Measurements from ENCODE around the gene HELZ2.

The HELZ2 gene

GRCh38 chr20:63552481-63553249 lies 21.4 kb downstream of the HELZ2 start:
- peaks cover 11% of the 10 kb centered on the region for H3K27me3 ChIP-seq (replicated peaks)
- H3K27ac ChIP-seq: no peak overlapping the region
- no peak overlapping the region for H3K4me3 ChIP-seq (ENCODE audit: low read depth, low read length)
- no peak for TF ChIP-seq CTCF (IDR thresholded peaks at IDR 0.05; ENCODE audit: low read depth, low read length, missing control alignments)
- DNase-seq: no peak
- no peaks in the 10 kb centered on the region for H3K36me3 ChIP-seq (replicated peaks)
- in situ Hi-C loops (cut with HindIII; ENCODE audit: low pct_ligation_motif_present, low sequenced_read_pairs): no loop called here

- DNase-seq: no peak
- H3K4me3 ChIP-seq (ENCODE audit: low read depth, low read length): no peak overlapping the region
- no peak for TF ChIP-seq CTCF (IDR thresholded peaks at IDR 0.05; ENCODE audit: low read depth, low read length, missing control alignments)
- in situ Hi-C loops (cut with HindIII; ENCODE audit: low pct_ligation_motif_present, low sequenced_read_pairs): no loop called here
- no peak overlapping the region for H3K27ac ChIP-seq
- no peaks in the 10 kb centered on the region for H3K36me3 ChIP-seq (replicated peaks)
- peaks cover 18% of the 10 kb centered on the region for H3K27me3 ChIP-seq (replicated peaks)
These were observed 23.0 kb downstream of the HELZ2 start for GRCh38 chr20:63551068-63551467.

GRCh38 chr20:63549679-63550282 lies 24.3 kb downstream of the HELZ2 start:
- in situ Hi-C loops (cut with HindIII; ENCODE audit: low pct_ligation_motif_present, low sequenced_read_pairs): no loop called here

GRCh38 chr20:63549019-63549418 lies 25.0 kb downstream of the HELZ2 start:
- H3K27me3 ChIP-seq (replicated peaks): peaks cover 18% of the 10 kb centered on the region
- no peak overlapping the region for H3K4me3 ChIP-seq (ENCODE audit: low read depth, low read length)
- in situ Hi-C loops (cut with HindIII; ENCODE audit: low pct_ligation_motif_present, low sequenced_read_pairs): no loop called here
- H3K27ac ChIP-seq: no peak overlapping the region
- TF ChIP-seq CTCF (IDR thresholded peaks at IDR 0.05; ENCODE audit: low read depth, low read length, missing control alignments): no peak
- no peak for DNase-seq
- no peaks in the 10 kb centered on the region for H3K36me3 ChIP-seq (replicated peaks)

More at GRCh38 chr20:63549679-63550282, 24.3 kb downstream of the HELZ2 start:
- TF ChIP-seq CTCF (IDR thresholded peaks at IDR 0.05; ENCODE audit: low read depth, low read length, missing control alignments): no peak
- no peak overlapping the region for H3K4me3 ChIP-seq (ENCODE audit: low read depth, low read length)
- DNase-seq: no peak
- peaks cover 18% of the 10 kb centered on the region for H3K27me3 ChIP-seq (replicated peaks)
- H3K36me3 ChIP-seq (replicated peaks): no peaks in the 10 kb centered on the region
- no peak overlapping the region for H3K27ac ChIP-seq

GRCh38 chr20:63548542-63548941 lies 25.5 kb downstream of the HELZ2 start:
- in situ Hi-C loops (cut with HindIII; ENCODE audit: low pct_ligation_motif_present, low sequenced_read_pairs): no loop called here
- peaks cover 18% of the 10 kb centered on the region for H3K27me3 ChIP-seq (replicated peaks)

More at GRCh38 chr20:63548542-63548941, 25.5 kb downstream of the HELZ2 start:
- Histone ChIP-seq H3K36me3 (replicated peaks) (no peaks in the 10 kb centered on the region), H3K4me3 (ENCODE audit: low read depth, low read length) (no peak overlapping the region), H3K27ac (no peak overlapping the region)
- no peak for DNase-seq
- TF ChIP-seq CTCF (IDR thresholded peaks at IDR 0.05; ENCODE audit: low read depth, low read length, missing control alignments): no peak
